AG08395 (cell line): ENCODE data around the gene GPX4.

Experiments used
- DNase-seq: peaks from one replicate; pipeline ENCODE4 v3.0.0; 2012; ENCODE audit warnings: mixed read lengths, low spot score

Gene GPX4

DNA sequence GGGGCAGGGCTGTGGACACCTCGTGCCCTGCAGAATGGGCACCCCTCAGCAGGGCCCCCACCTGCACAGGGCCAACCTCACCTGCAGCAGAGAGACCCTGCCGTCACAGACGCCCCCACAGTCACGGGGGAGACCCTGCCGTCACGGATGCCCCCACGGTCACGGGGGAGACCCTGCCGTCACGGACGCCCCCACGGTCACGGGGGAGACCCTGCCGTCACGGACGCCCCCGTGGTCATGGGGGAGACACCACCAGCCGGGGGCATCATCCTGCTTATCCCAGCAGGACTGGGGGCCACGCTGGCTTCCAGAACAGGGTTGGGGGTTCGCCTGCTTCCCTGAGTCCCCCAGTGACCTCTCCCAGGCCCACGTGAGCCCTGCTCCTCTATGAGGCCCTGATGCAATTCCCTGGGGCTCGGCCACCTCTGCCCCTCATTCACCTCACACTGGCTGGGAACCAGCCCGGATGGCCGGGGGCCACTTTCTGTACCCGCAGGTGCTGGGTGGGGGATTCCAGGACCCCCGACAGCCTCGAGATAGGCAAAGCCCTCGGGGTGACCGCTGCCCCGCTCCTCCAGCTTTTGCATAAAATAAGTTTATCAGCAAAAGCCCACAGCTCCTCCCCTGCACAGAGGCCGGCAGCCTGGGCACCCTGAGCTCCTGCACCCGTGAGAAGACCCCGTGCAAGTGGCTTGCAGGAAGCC is 46.7 kb downstream of the GPX4 start:
- DNase-seq: no peak

DNA sequence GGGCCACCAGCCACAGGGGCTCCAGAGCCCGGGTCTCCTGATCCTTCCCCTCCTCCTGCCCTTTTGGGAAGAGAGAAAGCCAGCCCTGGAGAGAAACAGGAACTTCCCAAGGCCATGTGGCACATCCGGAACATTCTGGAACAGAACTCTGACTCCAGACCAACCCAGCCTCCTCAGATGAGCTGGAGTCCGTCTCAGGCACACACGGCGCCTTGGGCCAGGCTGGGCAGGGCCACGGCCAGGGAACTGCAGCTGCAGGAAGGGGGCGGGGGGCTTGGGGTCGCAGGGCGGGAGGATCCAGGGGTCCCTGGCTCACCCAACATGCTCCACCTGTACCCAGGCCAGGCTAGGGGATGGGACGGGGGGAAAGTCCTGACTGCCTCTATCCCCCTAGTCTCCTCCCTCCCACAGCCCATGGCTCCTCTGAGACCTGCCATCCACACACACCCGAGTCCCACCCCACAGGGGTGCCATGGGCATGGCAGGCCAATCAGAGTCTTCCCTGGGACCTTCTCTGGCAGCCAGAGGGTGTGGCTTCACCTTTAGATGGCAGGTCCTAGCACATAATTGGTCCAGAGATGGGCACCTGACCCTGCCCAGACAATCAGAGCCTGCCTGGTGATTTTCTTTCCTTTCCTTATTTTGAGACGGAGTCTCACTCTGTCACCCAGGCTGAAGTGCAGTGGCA is 47.4 kb downstream of the GPX4 start:
- no peak for DNase-seq

DNA sequence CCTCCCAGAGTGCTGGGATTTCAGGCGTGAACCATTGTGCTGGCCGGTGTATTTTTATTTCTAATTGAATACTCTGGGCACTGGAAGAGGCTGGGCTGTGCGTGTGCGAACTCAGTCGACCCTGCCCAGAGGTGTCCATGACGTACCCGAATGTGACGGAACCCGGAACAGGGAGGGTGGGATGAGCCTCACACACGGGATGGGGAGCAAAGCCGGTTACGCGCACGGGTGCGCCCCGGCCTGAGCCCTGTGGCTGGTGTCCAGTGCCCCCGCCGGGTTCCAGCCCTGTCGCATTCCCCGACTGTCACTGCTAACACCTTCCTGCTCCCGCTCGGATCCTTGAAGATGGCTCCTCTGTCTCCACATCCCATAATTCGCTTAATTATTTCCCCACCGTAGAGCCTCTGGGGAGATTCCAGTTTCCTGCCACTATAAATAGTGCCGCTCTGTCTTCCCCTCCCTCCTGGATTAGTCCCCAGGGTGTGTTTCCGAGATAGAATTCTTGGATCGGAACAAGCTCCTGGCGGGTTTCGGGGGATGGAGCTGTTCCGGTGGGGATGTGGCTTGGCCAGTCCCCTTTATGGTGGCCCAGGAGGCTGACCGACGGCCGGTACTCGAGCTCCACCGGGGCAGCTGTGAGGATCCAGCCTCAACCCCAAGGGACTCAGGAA is 48.3 kb downstream of the GPX4 start:
- DNase-seq: peak; percentile 69

DNA sequence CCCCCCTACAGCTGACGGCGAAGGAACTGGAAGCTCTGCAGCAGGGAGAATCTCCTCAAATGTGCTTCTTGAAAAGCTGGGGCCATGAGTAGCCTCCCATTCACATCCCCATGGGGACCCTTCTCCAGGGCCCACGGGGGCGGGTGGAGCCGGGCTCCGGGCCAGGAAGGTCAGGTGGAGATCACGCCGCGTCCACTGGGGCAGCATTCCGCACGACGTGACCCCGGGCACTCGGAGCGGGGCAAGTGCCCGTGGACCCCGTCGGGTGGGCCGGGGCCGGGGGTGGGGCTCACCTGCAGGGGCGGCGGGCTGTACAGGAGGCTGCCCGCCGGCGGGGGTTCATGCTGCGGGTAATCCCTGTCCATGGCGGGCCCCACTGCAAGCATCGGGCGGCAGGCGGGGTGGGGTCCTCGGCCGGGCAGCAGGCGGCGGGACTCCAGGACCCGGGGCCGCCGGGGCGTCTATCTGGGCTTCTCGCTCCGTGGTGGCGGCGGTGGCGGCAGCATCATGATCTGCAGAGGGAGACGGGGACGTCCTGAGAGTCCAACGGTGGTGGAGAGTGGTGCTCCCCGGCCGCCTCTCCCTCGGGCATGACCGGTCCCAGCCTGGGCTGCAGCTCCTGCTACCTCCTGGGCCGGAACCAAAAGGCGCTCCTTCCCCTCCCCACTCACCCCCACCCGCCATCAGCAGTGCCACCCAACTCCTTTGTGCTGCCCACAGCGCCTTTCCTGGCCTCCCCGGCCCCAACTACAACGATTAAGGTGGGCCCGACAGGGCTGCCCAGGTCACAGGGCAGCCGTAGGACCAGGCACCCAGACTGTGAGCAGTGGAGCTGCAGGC is 50.3 kb downstream of the GPX4 start:
- no peak for DNase-seq

DNA sequence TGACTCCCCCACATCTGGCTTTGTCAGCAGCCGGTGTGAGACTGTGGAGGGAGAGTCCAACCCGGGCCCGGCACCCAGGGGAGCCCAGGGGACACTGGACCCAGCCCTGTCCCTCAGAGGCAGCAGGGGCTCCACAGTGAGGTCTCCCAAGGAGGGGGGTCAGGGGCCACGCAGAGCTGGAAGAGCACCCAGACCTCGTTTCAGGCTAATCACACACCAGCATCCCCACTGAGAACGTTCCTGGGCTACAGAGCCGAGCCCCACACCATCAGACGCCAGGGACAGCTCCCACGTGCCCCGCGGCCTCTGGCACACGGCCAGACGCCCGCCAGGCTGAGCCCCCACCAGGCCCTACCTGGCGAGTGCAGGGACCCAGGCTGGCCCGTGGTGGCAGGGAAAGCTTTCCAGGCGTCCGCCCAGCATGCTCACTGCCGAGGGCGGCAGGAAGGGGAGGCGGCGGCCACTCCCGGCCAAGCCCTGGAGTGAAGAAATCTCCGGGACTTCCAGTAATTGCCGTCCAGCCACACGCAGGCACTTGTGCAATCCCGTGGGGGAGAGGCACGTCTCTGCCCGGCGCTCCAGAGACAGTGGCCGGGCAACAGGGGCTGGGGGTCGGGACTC is 51.0 kb downstream of the GPX4 start:
- DNase-seq: peak; percentile 94

DNA sequence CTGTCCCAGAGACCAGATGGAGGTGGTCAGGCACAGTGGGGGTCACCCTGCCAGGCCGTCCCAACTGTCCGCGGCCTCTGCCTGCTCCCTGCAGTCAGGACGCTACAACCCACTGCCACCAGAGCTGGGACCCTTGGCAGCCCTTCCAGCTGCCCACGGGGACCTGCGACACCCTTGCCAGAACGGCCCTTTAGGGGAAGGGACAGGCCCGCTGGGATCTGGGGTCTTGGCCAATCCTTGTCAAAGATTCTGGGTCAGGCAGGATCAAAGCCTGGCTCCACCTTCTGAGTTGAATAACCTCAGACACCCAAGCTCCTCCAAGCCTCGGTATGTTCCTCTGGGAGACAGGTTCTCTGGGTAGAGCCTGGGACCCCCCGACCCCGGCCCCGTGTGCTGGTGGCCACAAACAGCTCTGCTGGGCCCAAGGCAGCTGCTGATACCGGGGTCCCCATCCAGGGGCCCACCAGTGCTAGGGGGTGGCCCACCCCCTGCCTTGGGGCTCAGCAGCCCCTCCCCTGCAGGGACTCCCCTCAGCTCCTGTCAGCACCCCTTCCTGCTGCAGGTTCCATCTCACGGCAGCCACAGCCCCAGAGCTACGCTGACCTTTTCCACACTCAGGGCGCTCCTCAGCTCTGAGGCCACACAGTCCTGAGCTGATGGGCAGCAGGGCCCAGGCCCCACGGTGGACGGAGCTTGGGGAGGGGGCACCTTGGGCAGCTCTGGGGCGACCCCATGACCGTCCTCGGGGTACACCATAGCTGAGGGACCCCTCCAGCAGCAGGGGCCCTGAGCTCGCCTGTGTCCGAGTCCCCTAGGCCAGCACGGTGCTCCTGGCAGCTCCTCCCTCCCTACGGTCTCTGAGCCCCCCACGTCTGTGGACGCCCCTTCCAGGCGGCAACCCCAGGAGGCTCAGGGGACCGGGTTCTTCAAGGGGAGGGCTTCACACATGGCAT is 51.8 kb downstream of the GPX4 start:
- no peak for DNase-seq
